Measurements from ENCODE around the gene CD47. TPM values are rescaled to one million over a fixed set of nuclear protein-coding genes. Genes with fewer than 3 reads are reported as not detected.

CD47 gene
- total RNA-seq, 1 experiment from 2014 or later, result 34.7 TPM

DNA sequence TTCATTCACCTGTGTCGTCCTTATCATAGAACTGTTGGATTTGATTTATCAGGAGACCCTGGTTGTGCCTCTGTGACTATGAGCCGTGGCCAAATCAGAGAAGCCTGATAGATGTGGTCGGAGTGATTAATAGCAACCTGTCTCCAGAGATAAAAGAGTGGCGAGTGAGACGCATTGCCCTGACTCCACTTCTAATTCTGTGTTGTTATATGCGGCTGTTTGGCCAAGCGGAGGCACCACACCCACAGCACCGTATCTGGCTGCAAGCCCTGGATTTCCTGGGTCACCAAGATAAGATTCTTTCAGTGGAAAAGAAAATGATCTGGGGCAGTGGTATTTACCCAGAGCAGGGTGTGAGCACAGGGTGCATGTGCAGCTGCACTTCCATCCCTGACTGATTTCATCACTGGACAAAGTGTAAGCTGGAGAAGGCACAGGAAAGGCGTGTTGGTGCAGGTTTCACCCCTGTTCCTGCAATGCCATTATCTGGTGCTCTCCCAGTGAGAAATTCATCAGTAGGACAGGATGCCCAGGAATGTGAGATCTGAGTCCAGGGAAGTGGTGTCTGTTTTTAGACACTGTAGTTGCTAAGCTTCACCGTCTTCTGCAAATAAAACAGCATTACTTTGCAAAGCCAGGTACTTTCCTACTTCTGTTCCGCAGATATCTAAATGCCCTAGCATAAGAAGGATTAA, 84.6 kb downstream of the CD47 start:
- H3K27ac ChIP-seq (ENCODE audit: low read depth, low read length, poor library complexity, severe bottlenecking), result no peak overlapping the region
- no peaks in the 10 kb centered on the region for H3K4me1 ChIP-seq (ENCODE audit: insufficient read depth, low read length, poor library complexity, severe bottlenecking)
- DNase-seq (ENCODE audit: low spot score), result no peak
- H3K27me3 ChIP-seq (replicated peaks; ENCODE audit: insufficient read depth, low read depth, low read length, poor library complexity), result no peaks in the 10 kb centered on the region
- ChIA-PET POLR2A (ENCODE audit: low non-redundant PET) (no interaction called here), CTCF (no interaction called here)
- TF ChIP-seq EZH2 (IDR thresholded peaks at IDR 0.05; ENCODE audit: borderline replicate concordance, low read depth, low read length, poor library complexity, severe bottlenecking), result no peak
- TF ChIP-seq, protein P1, sequence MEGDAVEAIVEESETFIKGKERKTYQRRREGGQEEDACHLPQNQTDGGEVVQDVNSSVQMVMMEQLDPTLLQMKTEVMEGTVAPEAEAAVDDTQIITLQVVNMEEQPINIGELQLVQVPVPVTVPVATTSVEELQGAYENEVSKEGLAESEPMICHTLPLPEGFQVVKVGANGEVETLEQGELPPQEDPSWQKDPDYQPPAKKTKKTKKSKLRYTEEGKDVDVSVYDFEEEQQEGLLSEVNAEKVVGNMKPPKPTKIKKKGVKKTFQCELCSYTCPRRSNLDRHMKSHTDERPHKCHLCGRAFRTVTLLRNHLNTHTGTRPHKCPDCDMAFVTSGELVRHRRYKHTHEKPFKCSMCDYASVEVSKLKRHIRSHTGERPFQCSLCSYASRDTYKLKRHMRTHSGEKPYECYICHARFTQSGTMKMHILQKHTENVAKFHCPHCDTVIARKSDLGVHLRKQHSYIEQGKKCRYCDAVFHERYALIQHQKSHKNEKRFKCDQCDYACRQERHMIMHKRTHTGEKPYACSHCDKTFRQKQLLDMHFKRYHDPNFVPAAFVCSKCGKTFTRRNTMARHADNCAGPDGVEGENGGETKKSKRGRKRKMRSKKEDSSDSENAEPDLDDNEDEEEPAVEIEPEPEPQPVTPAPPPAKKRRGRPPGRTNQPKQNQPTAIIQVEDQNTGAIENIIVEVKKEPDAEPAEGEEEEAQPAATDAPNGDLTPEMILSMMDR (conservative IDR thresholded peaks at IDR 0.05; ENCODE audit: low read depth, low read length), result no peak
- intact Hi-C loops (cut with micrococcal nuclease; ENCODE audit: unreplicated experiment), result no loop called here
- no peaks in the 10 kb centered on the region for H3K36me3 ChIP-seq (ENCODE audit: insufficient read depth, low read length, poor library complexity, severe bottlenecking)
- no TSS peak for BruUV-seq (replicated peaks)
- H3K9me3 ChIP-seq (ENCODE audit: low read depth, low read length, poor library complexity, severe bottlenecking), result no peaks in the 10 kb centered on the region
- no peak overlapping the region for H3K4me3 ChIP-seq (ENCODE audit: low read depth, low read length, poor library complexity, severe bottlenecking)

DNA sequence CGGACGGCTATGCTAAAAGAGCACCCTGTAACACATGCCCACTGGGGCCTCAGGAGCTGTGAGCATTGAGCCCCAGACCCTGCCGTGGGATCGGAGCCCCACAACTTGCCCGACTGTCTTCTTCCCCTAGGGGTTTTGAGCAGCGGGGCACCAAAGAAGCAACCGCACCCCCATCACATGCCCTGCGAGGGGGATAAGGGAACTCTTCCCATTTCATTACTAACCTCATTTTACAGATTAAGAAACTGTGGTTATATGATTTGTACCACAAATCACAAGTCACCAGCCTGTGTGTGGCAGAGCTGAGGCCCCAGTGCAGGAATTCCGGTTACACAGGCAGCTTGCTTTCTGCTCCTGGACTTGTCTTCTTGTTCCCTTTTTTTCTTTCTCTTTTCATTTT, 86.2 kb downstream of the CD47 start:
- DNase-seq (ENCODE audit: low spot score), result no peak
- H3K9me3 ChIP-seq (ENCODE audit: low read depth, low read length, poor library complexity, severe bottlenecking), result no peaks in the 10 kb centered on the region
- intact Hi-C loops (cut with micrococcal nuclease; ENCODE audit: unreplicated experiment), result no loop called here
- no peak for TF ChIP-seq EZH2 (IDR thresholded peaks at IDR 0.05; ENCODE audit: borderline replicate concordance, low read depth, low read length, poor library complexity, severe bottlenecking)
- TF ChIP-seq, protein P1 (conservative IDR thresholded peaks at IDR 0.05; ENCODE audit: low read depth, low read length), result no peak
- H3K27ac ChIP-seq (ENCODE audit: low read depth, low read length, poor library complexity, severe bottlenecking), result no peak overlapping the region
- H3K4me3 ChIP-seq (ENCODE audit: low read depth, low read length, poor library complexity, severe bottlenecking), result no peak overlapping the region
- H3K27me3 ChIP-seq (replicated peaks; ENCODE audit: insufficient read depth, low read depth, low read length, poor library complexity), result no peaks in the 10 kb centered on the region
- H3K4me1 ChIP-seq (ENCODE audit: insufficient read depth, low read length, poor library complexity, severe bottlenecking), result no peaks in the 10 kb centered on the region
- BruUV-seq (replicated peaks), result no TSS peak
- no peaks in the 10 kb centered on the region for H3K36me3 ChIP-seq (ENCODE audit: insufficient read depth, low read length, poor library complexity, severe bottlenecking)
- POLR2A ChIA-PET (ENCODE audit: low non-redundant PET), result no interaction called here
- CTCF ChIA-PET, result no interaction called here

DNA sequence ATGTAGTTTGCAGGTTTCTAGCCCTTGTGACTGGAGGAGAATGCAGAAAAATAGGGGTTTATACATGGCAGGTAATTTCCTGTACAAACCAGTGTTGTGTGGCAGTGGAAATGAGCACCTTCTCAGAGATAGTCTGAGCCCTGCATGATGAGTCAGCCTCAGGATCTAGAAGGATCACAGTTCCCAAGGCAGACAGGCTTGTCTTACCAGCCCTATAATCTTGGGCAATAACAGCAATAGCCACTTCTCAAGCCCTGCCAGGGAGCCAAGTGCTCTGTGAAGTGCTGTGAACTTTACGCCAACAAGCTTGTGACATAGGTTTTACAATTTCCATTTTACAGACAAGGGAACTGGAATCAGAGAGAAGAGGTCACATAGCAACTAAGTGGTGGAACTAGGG, 89.4 kb downstream of the CD47 start:
- Histone ChIP-seq H3K9me3 (ENCODE audit: low read depth, low read length, poor library complexity, severe bottlenecking) (no peaks in the 10 kb centered on the region), H3K27me3 (replicated peaks; ENCODE audit: insufficient read depth, low read depth, low read length, poor library complexity) (no peaks in the 10 kb centered on the region), H3K4me1 (ENCODE audit: insufficient read depth, low read length, poor library complexity, severe bottlenecking) (no peaks in the 10 kb centered on the region), H3K36me3 (ENCODE audit: insufficient read depth, low read length, poor library complexity, severe bottlenecking) (no peaks in the 10 kb centered on the region), H3K27ac (ENCODE audit: low read depth, low read length, poor library complexity, severe bottlenecking) (no peak overlapping the region), H3K4me3 (ENCODE audit: low read depth, low read length, poor library complexity, severe bottlenecking) (no peak overlapping the region)
- POLR2A ChIA-PET (ENCODE audit: low non-redundant PET), result no interaction called here
- DNase-seq (ENCODE audit: low spot score), result no peak
- TF ChIP-seq EZH2 (IDR thresholded peaks at IDR 0.05; ENCODE audit: borderline replicate concordance, low read depth, low read length, poor library complexity, severe bottlenecking), result no peak
- TF ChIP-seq, protein P1 (conservative IDR thresholded peaks at IDR 0.05; ENCODE audit: low read depth, low read length), result no peak
- BruUV-seq (replicated peaks), result no TSS peak
- intact Hi-C loops (cut with micrococcal nuclease; ENCODE audit: unreplicated experiment), result no loop called here
- CTCF ChIA-PET, result no interaction called here

Data from A673 (cell line).